HG03442 (cell line): ENCODE measurements around the gene SLAMF1.
"Not testable (repeated sequence)": the region's sequence is repeated elsewhere in the genome, so short reads cannot be mapped to it uniquely, and the experiment has no call there.

Experiments used
- ATAC-seq: cut with Tn5 transposase; IDR thresholded peaks from one replicate; pipeline ENCODE4 v1.9.1; 2021; ENCODE audit warnings: mild to moderate bottlenecking, moderate library complexity; ENCODE audit not compliant: unreplicated experiment

Gene SLAMF1

DNA sequence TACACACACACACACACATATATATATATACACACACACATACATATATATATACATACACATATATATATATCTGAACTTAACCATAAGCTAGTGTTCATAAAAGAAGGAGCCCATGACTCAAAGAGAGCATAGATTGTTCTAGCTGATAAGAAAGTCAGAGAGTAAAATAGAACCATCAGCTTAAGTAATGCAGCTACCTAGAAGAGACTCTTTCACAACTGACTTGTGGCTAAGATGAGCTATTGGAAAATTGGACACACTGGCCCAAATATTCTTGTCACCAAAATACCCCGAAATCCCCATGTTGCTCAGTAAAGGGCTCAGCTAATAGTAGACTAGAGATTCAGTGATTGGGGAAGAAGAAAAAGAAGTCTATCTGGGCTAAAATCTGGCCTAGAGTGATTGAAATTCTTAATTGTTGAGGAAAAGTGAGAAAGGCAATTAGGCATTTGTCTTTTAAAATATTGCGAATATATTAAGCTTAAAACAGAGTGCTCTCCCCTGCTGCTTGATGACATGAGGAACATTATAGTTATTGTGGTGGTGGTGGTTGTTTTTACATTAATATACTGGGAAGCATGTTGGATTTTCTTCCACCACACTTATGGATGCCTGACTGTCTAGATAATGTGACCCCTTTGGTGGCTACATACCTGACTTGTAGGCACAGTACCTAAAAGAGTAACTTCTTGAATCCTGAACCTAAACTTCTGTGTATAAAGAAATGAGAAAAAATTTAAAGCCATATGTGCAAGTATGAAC, 6.3 kb downstream of the SLAMF1 start:
- ATAC-seq = no peak

DNA sequence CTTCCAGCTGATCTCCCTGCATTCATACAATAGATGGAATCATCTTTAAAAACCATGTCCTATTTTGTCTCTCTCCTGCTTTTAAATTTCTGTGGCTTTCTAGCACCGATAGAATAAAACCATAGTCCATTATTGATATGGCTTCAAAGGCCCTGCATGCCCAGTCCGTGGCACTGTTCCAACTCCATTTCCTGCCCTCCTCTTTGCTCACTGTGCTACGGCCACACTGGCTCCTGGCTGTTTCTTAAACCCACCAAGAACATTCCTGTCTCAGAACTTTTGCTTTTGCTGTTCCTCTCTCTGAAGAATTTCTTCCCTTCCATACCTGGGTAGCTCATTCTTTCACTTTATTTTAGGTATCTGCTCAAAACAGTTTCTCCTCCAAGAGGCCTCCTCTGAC, 7.2 kb downstream of the SLAMF1 start:
- no peak for ATAC-seq

DNA sequence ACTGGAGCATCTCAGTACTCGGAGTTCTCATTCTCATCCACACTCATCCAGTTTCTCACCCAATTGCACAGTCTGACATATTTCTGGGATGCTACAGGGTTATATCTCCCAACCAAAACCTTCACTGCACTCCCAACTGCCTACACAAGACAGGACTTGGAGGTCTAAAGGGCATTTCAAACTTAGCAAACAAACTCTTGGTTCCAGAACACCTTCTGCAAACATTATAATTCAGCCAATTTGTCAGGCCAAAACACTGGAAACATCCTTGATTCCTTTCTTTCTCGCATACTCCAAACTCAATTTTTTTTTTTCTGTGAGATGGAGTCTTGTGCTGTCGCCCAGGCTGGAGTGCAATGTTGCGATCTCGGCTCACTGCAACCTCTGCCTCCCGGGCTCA, 7.9 kb downstream of the SLAMF1 start:
- ATAC-seq = no peak

DNA sequence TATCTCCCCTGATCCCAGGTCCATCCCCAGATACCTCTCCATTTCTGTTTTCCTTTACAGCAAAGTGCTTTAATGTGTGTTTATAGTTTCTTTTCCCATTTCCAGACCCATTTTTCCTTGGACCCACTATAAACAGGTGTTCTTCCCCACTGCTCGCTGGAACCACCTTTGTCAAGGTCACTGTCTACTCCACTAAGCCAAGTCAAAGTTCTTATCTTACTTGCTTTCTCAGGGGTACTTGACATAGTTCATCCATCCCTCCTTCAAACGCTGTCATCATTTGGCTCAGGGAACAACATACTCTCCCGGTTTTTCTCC, 8.3 kb downstream of the SLAMF1 start:
- no peak for ATAC-seq

DNA sequence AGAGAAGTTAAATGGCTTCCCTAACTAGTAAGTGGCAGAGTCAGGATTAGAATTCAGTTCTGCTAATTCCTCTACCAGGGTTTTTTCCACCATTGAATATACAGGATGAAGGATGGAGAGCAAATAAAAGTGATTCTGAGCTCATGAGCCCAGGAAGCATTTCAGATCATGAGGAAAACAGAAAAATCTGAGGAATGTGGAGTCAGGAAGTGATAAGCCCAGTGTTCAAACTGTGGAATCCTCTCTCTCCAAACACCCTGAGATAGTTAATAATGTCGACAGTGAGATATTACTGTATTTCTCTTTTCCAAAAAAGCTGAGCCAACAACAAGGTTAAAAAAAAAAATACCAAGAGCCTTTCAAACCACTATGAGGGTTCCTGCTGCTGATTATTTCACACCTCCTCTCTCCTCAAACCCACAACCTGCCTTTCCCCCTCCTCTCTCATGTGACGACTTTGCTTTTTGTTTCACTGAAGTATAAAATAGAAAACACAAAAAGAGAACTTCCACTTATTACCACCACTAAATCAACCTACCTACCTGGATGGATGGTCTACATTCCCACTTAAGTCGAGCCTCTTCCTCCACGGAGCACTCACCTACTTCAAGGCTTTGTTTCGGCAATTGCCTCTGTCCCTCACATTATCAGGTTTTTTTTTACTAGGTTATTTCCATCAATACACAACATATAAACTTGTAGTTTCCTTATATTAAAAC, 8.9 kb downstream of the SLAMF1 start:
- no peak for ATAC-seq

DNA sequence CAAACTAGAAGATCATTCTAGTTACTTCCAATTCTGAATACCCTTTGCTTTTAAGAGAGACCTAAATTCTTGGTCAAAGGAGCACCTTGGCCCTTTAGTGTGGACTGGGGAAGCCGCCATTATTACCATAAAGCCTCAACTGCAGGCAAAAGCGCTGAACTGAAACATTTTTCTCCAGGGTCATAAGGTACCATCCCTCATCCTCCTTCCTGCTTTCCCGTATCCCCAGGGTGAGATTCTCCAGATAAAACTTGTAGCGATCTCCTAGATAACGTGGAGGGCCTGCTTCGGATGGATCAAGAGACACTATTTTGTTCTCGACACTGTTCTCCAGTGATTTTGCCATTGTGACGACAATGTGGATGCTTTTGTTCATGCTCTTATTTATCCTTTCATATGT, 9.8 kb downstream of the SLAMF1 start:
- no peak for ATAC-seq

DNA sequence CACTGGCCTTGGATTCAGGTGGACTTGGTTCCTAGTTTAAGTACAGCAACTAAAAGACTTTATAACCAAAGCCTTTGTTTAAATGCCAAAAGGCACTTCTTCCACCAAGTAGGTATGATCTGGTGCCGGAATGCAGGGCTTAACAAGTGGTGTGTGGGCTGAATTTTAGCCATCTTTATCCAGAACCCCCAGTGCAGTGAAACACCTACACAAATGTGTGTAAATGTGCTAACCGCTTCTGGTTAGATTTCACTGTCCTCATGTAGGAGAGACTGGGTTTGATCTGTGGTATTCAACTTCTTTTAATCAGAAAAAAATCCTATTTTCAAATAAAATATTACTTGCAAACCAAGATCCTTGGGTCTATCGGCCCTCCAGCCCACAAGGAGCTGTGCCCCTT, 10.3 kb downstream of the SLAMF1 start:
- no peak for ATAC-seq

DNA sequence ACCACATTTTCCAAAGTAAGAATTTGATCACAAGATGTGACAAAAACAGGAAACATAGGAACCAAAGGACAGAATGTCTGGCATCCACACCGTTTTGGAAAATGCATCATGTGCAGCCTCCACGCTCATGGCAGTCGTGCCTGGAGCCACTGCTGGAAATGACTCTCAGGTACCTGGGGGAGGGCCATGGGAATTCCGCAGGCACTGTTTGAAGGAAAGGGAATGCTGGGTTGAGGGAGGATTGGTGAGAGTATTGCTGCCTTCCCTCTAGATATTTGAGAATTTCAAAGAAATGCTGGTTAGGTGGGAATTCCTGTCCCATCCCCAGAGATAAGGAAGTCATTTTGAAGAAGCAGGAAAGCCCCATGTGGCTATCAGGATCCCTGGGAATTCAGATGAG, 10.8 kb downstream of the SLAMF1 start:
- ATAC-seq = no peak

DNA sequence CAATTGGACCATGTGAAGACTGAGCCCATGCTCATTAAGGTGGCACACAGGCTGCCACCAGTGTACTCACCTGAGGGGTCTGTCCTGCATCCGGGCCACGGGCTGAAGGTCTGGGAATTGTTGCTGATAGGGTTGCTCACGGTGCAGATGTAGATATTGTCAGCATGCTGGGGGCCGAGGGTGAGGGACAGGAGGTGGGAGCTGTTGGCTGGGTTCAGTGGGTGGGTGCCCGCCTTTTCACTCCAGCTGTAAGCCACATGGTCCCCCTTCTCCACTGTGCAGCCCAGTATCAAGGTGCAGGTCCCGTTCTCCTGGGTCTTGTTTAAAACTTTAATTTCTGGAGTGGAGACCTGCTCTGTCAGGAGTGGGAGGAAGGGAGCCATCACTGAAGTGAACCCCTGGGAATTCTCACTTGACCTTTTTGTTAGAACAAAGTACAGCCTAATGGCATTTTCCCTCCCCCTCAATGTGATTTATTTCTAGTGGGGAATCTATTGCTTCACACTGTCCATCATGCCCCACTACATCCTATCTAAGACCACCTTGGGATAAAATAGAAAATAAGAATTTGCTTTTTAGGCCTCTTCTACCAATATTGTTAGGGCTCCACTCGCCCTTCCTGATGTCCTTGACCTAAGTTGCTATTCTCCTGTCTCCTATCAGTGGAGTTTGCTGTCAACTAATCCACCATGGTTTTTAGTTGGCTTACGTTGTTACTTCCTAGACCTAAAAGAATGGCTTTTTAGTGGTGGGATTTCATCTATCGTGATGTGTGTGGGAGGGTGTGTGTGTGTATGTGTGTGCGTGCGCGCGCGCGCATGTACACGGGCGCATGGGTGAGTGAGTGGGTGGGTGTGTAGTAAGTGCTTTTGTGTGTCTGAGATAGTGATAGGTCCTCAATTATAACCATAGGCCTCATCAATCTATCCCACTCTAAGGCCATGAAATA, 12.0 kb downstream of the SLAMF1 start:
- ATAC-seq = no peak

DNA sequence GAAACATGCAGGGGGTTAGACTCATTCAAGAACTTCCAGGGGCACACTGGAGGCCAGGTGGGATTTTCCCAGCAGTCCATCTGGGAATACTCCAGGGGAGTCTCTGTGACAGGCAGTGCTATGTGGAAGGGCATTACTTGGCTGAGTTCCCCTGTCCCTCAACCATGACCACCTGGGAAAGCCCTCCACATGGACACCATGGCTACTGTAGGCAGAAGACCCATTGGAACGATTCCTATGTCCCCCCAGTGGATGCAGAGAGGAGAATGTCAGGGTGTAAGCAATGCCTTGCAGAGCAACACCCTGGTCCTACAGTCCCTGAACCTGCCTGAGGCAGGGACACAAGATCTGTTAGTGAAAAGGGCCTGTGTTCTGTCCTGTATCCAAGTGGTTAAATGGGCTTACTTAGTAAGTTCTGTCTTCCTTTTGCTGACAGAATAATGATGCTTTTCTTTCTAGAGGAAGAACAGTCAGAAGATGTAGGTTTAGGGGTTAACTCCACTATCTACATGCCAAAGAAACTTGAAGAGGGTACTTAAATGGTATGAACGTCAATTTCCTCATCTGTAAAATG, 13.4 kb downstream of the SLAMF1 start:
- ATAC-seq = no peak

DNA sequence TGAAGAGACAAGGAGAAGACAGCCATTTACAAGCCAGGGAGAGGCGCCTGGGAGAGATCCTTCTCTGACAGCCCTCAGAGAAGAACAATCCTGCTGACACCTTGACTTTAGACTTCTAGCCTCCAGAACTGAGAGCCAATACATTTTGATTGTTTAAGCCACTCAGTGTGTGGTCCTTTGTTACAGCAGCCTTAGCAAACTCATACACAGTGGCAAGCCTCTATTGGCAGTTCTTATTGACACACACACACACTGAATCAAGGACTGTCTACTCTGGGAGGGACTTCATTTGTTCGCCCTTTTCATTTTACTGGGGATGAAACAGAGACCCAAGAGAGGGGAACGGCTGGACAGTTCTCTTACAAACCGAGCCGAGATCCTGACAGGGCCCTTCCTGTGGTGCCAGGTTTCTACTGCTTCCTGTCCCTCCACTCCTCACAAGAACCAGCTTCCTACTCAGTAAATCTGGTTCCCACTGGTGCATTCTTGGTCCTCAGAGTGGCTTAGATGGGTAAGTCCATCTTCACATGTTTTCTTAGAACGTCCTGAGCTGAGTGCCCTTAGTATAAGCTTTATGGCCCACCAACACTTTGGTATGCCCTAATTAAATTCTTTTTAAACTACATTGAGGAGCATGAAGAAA, 14.7 kb downstream of the SLAMF1 start:
- ATAC-seq = no peak

DNA sequence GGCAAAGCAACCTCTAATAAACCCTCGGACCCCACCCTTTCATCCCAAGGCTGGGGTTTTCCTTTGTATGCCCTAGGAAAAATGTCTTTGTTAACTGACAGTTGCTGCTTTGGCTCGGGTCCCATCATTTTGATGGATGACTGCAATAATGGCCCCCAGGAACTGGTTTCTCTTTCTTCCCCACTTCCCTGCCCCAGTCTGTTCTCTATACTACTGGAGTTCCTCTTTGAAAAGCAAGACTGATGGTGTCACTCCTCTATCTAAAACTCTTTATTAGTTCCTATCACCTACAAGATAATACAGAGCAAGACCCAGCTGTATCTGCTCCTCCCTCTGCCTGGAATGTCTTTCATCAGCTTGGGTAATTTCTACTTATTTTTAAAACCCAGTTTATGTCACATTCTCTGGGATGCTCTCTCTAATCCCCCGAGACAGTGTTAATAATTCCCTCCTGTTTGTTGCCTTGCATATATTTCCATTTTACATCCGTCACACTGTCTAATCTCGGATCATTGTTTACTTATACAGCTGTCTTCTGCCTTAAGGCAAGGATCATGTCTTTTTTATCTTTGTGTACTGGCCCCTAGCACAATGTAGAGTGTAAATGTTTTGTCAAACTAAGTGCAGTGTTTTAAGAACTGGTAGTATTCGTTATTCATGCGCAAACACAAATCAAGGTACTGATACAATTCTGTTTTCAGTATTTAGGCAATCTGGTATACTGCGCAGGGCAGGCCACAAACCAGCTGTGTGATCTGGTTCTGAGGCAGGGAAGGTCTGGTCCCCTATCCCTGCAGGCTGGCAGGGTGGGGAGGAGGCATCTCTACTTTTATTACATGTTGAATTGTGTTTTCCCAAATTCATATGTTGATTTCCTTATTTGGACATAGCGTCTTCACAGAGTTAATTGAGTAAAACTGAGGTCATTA, 16.1 kb downstream of the SLAMF1 start:
- no peak for ATAC-seq

DNA sequence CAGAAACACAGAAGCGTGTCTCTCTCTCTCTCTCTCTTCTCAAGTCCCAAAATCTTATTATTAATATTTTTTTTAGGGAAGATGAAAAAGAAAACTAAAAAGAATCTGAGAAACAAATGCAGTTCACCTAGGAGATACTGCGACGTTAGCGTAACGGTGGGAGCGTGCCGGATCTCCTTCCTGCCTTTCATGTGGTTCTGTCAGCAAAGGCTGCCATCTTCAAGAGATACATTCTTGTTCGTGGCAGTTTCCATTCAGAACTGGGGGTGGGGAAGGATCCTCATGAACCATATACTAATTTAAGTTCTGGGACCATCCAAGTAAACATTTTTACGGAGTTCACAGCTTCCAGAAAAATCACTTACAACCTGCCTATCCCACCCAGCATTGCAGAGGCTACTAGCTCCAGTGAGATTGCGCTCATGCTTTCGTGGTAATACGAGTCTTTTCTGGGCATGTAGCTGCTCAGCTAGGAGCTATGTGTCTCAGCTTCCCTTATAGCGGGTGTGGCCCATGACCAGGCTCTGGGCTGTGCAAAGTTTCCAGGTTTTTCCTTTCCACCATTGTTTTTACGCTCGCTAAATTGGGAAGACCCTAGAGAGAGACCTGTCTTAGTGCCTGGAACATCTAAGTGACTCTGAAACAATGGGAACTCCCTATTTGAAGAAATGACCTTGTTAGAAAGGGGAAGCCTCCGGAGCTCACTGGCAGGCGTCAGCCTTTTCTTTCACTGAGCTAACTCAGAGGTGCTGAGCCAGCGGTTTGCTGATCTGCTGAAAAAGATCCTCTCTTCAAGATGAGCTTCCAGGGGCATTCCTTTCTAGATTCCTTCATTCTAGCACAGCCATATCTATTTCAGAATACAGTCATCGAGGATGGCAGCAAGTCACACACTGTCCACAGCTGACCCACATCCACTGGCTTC, 17.3 kb downstream of the SLAMF1 start:
- ATAC-seq = no peak

DNA sequence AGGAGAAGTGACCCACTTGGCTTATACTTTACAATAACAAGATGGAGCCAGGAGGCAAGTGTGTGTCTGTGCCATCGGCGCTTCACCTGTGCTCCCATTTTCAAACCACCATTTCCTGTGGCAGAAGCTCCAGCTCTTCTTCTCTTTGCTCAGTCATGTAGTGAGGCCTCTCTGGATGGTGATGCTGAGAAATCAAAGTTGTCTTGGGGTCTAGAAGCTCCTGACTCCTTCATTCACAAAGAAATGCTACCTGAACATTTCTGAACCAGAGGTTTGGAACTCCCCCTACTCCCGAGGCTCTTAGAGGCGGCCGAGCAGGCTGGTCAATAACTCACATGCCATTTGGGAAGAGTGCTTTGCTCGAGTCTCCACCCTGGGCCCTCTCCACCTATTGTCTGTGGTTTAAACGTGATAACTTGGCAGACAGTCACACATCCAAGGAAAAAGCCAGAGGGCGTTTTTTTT, 18.0 kb downstream of the SLAMF1 start:
- ATAC-seq = no peak

DNA sequence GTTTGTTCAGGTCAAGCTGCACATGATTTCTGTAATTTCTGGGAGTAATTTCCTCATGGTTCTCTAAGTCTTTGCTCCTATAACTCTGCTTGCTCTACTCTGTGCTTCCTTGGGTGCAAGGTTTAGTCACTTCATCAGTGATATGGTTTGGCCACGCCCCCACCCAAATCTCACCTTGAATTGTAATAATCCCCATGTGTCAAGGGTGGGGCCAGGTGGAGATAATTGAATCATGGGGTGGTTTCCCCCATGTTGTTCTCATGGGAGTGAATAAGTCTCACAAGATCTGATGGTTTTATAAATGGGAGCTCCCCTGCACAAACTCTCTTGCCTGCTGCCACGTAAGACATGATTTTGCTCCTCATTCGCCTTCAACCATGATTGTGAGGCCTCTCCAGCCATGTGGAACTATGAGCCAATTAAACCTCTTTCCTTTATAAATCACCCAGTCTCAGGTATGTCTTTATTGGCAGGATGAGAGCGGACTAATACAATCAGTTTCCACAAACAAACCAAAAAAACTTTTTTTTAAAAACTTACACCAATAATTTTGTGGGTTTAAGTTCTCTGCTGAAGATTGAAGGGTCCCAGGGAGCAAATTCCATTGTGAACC, 19.1 kb downstream of the SLAMF1 start:
- ATAC-seq = not testable (repeated sequence)

DNA sequence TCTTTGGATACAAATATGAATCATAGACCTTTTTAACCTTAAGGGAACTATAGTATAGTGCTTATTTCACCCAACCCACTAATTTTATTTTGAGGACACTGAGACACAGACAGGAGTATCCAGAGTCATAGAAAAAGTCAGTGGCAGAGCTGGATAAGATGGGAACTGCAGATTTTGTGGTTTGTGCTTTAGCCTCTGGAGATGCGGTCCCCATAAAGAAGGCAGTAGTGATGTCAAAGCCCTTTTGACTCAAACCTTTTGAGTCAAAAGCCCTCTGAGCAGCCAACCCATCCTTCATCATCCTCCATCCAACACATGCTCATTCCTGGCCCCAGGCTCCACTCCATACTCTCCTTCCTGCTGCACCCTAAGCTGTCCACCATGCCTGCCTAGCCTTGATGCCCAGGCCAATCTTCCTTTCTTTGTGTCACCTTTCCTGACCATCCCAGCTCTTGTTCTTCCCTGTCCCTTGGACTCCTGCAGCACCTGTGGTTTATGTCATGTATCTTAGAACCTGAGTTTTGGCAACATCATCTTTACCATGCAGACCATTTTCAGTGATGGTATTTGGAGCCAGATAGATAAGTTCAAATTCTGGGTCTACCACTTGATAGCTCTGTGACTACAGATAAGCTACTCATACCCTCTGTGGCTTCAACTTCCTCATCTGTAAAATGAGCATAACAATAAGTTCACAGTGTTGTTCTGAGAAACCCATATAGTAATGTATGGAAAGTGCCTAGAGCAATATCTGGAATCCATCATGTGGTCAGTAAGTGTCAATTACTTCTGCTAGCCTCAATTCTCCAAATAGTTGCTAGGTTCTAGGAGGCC, 20.1 kb downstream of the SLAMF1 start:
- no peak for ATAC-seq
